GM21367 (cell line): Measurements from ENCODE around the gene SLC9A7.

Experiments used
- ATAC-seq: cut with Tn5 transposase; IDR thresholded peaks from one replicate; pipeline ENCODE4 v1.9.1; 2021; ENCODE audit not compliant: unreplicated experiment

Gene SLC9A7

GRCh38 chrX:46611658-46612362, 147.1 kb downstream of the SLC9A7 start:
- ATAC-seq = no peak

DNA sequence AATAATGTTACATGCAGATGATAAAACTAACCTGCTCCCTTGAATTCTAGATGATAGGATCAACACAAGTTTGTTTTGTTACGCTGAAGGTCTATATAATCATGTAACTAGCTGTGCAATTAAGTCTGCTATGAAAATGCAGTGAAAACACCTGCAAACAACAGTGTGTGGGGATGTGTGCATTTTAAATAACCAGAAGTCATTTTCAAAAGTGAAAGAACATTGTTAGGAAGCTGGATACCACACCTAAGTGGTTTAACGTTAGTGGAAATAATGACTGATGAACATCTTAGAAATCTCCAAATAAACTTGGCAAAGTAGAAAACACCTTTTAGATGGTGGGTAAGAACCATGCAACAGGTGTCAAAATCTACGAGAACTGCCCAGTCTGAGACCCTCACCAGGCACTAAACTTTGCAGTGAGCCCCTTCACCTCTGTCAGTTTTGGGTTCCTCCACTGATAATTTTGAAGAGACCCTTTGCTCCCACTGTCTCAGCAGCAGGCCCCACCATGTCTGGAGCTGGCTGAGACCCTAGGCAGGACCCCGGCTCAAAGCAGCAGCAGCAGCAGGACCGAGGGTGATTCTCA, 148.8 kb downstream of the SLC9A7 start:
- no peak for ATAC-seq

- no peak for ATAC-seq
These were observed 151.0 kb downstream of the SLC9A7 start for GRCh38 chrX:46607916-46608315.

DNA sequence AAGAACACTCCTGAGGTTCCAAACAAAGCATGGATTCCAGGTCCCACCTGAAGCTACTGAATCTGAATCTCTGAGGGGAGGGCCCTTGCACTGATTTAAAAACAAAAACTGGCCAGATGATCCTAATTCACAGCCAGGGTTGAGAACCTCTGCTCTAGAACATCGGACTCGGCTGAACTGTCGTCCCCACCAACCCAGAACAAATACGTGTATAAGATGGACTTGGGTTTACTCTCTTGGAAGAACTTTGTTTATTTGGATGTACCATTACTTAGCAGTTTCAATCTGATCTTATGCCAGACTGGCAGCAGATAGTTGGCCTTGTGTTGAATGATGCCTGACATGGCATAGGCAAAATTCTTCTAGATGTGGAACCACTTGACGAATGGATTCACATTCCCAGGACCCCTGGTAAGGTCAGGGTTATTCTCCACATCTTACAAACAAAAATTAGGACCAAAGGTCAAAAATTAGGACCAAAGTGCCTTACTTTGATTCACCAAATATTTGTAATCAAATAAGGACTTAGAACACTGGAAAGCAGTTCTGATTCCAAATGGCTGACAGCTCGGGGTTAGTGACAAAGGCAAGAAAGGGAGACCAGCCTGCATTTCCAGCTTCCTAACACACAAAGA, 156.3 kb downstream of the SLC9A7 start:
- no peak for ATAC-seq

DNA sequence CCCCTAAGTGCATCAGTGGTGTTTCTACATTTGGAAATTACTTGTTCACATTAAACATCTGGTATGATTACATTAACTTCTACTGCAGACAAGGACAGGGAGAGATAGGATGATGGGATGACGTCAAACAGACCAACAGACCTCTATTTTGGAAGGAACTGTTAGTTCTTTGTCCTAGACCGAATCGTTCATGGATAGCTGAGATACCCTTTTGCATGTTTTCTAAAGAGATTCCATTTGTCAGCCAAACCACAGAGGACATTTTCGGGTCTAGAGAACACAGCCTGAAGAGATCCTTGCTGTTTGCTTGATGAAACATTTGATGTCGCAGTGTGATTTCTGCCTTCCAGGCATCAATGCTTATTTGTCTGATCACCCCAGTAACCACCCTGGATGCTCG, 157.6 kb downstream of the SLC9A7 start:
- ATAC-seq = no peak

DNA sequence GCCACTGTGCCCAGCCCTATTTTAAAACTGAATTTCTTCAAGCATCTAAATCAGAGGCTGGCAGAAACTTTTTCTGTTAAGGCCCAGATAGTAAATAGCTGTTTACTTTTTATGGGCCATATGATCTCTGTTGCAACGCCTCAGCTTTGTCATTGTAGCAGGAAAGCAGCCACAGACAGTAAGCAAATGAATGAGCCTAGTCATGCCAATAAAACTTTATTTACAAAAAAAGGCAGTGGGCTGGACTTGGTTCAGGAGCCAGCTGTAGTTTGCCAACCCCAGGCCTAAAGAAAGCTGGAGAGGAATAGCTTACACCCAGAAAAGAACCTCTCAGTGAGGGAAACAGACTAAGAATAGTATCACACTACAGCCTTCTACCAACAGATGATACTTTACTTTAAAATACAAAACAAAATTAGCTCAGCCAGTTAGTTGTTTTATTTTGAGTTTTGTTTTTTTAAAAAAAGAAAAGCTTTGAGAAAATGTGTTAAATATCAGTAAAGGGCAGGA, 159.8 kb downstream of the SLC9A7 start:
- ATAC-seq = no peak

GRCh38 chrX:46597771-46598170, 161.1 kb downstream of the SLC9A7 start:
- no peak for ATAC-seq

- no peak for ATAC-seq
These were observed 161.7 kb downstream of the SLC9A7 start for GRCh38 chrX:46597208-46597607.

GRCh38 chrX:46595084-46595483, 163.8 kb downstream of the SLC9A7 start:
- no peak for ATAC-seq

GRCh38 chrX:46589977-46590723, 168.8 kb downstream of the SLC9A7 start:
- ATAC-seq = no peak

DNA sequence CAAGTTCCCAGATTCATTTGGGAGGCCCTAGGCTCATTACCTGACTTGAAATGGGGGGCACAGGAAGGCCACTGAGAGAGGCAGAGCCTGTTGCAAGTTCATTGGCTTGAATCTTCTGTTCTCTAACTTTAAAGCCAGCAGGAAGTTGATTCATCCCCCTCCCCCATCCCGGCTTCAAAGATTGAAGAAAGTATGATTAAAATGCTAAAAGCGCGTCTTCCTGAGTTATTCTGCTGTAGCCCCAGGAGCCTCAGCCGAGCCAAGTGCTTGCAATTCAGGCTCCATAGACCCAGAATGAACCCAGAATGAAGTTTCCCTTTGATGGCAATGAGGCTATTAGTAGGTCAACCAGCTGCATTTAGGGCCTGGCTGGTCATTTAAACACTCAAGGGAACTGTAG, 170.7 kb downstream of the SLC9A7 start:
- ATAC-seq = no peak

DNA sequence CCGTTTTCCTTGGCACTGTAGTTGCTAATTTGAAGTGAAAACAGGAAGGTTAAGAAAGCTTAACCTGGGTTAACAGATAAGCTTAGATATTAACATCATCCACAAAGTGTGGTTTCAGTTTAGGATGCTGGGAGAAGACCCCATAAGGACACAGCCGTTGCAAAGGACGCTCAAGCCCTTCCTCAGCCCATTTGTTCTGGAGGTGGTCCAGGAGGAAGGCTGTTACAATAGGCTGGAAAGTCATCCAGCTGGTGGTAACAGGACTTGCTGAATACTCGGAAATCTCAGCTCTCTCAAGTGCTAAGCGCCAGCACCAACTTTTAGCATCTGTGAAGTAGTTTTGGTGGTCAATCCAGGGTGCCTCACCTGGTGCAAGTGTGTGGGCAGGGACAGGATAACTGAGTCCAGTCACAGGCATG, 171.2 kb downstream of the SLC9A7 start:
- ATAC-seq = no peak

GRCh38 chrX:46587158-46587557, 171.8 kb downstream of the SLC9A7 start:
- ATAC-seq = no peak

GRCh38 chrX:46584736-46585135, 174.2 kb downstream of the SLC9A7 start:
- no peak for ATAC-seq

DNA sequence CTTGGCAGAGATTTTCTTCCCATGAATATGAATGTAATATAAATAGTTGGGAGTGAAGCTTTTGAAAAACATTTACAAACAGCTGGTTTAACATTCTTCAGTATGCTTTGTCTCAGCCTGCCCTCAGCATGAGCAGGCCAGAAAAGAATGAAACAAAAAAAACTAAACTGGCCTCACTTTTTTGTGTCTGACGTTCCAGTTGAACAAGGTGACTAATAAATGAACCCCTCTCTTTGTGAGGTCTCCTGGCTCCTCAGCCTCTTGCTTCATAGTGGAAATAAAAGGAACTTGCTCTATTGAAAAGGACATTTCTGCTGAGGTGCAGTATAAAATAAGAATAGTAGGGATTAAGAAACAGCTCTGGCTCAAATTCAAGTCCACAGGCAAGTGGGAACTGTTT, 176.0 kb downstream of the SLC9A7 start:
- ATAC-seq = no peak

- ATAC-seq = no peak
These were observed 176.6 kb downstream of the SLC9A7 start for GRCh38 chrX:46582325-46582724.

GRCh38 chrX:46580613-46581012, 178.3 kb downstream of the SLC9A7 start:
- no peak for ATAC-seq

DNA sequence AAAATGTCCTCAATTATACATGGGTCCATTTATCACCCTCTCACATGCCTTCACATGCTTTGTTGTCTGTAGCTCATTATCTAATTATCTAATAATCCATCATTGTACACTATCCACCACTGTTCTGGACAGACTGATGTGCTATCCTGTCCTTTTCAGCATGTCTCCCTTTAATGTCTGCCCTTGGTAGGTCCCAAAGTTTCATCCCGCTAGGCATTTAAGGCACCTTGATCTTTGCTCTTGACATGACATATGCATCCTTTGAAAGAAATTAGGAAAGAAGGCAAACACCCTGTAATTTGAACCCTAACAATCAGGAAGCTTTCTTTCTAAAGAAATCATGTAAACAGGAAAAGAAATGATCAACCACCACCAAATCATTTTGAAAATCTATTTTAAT, 179.7 kb downstream of the SLC9A7 start:
- ATAC-seq = no peak

DNA sequence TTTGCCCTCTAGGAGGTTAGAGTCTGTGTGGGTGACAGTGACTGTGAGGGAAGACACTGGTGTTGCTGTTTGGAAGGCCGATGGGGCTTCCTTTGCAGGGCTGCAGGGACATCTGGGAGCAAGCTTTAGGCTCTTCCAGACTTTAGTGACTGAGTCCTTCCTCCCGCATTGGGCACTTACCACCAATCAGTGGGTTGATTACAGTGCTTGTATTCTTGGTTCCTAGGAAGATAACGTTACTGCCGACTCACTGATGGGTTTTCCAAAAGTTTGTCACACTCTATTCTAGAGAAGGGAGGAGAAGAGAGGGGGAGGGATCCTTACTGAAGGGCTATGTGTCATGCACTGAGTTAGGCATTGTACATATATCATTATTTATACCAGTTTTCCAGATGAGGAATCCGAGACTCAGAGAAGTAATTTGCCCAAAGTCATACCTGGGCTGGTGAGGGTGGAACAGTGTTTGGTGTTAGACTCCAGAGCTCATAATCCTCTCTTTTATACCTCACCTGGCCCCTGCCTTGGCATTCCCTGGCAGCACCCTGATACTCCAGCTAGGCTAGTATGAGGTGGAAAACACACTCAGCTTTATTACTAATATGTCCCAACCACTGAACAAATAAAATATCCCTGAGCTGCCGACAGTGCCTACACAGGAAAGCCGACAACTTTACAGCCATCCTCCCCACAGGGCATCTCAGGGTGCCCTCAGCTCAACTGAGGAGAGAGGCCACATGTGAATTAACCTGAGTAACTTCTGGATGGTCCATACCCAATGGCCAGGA, 181.5 kb downstream of the SLC9A7 start:
- no peak for ATAC-seq

GRCh38 chrX:46576458-46576857, 182.5 kb downstream of the SLC9A7 start:
- no peak for ATAC-seq

DNA sequence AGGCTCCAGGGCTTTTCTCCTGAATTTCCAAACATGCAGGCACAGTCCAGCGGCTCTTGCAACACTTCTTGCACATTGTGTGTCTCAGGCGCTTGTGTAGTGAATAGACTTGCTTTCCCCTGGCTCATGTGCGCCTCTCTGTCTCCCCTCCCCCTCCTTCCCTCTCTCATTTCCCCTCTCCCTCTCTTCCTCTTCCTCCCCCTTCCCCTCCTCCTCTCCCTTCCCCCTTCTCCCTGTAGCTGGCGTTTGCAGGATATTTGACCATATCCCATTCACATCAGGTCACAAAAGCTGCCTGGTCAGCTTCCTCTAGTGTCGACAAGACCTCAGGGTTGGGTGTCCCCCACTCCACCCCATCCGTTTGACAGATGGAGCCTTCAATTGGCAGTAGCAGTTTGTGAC, 182.9 kb downstream of the SLC9A7 start:
- no peak for ATAC-seq
